ENCODE measurements around the gene ZNF362.
A peak's percentile ranks its signal among the peaks of the same experiment; 100 is the strongest.
"Not testable (repeated sequence)": the region's sequence is repeated elsewhere in the genome, so short reads cannot be mapped to it uniquely, and the experiment has no call there.

Gene ZNF362

DNA sequence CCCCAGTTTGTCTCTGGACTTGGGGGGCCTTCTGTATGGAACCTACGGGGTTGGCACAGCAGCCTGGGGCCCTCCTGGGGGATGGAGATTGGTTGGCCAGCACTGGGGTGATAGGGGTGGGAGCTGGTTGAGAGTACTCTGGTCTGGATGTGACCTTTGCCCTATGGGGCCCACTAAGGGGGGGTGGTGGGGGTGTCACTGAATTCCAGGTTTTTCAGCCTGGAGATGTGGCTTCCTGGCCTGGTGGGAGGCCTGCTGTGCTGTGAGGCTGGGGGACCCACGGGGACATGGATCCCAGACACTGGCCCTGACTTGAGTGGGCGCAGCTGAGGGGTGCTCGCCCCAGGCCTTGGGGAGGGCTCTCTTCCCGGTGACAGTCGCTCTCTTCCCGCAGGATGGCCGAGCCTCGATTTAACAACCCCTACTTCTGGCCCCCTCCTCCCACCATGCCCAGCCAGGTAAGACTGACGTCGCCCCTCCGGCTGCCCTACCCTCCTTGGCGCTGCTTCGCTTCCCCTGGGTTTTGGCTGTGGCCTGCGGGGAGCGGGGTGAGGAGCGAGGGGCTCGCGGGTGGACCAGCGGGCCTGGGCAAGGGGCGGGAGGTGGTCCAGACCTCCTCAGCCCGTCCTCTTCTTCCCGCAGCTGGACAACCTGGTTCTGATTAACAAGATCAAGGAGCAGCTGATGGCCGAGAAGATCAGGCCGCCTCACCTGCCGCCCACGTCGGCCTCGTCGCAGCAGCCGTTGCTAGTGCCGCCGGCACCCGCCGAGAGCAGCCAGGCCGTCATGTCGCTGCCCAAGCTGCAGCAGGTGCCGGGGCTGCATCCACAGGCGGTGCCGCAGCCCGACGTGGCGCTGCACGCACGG is 19.6 kb downstream of the ZNF362 start:
- H3K27ac Mint-ChIP-seq = no peak overlapping the region
- no peaks in the 10 kb centered on the region for H3K27me3 Mint-ChIP-seq
- H3K36me3 Mint-ChIP-seq = peaks cover 21% of the 10 kb centered on the region
- H3K9me3 Mint-ChIP-seq = no peaks in the 10 kb centered on the region
- H3K4me1 Mint-ChIP-seq = peaks cover 30% of the 10 kb centered on the region
- H3K4me3 Mint-ChIP-seq = no peak overlapping the region
- ATAC-seq (ENCODE audit: low read depth) (no peak), DNase-seq (ENCODE audit: low spot score in 2 of 2) (no peak)

DNA sequence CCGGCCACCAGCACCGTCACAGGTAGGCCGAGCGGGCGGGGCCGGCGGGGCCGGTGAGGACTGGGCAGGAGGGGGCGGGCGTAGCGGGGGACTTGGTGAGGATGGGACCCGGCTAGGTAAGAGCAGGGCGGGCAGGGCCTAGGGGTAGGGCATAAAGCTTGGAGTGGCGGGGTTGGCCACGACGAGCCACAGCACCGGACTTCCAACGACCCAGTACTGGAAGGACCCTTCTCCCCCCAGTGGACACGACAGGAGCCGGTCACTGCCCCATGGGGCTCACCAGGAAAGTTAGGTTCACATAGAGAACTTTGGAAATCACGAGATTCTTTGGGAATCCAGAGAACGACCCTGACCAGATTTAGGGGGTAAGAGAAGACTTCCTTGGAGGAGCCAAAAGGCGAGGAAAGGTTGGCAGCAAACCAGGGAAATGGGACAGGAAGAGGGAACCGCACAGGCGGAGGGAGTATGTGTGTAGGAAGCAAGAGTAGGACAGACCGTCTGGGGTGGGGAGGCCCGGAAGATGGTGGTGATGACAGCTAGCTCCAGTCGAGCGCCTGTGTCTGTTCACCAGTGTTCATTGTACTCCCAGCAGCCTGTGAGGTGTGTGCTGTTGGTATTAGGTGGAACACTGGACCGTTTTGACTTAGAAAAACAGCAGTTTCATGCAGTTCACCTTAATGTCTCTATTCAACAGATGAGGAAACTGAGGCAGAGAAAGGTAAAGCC is 20.4 kb downstream of the ZNF362 start:
- Mint-ChIP-seq H3K27me3 (no peaks in the 10 kb centered on the region), H3K4me1 (peaks cover 22% of the 10 kb centered on the region), H3K36me3 (peaks cover 19% of the 10 kb centered on the region), H3K27ac (peak overlapping the region; percentile 40), H3K4me3 (no peak overlapping the region), H3K9me3 (no peaks in the 10 kb centered on the region)
- no peak for DNase-seq (ENCODE audit: low spot score in 2 of 2)
- ATAC-seq (ENCODE audit: low read depth) = no peak

DNA sequence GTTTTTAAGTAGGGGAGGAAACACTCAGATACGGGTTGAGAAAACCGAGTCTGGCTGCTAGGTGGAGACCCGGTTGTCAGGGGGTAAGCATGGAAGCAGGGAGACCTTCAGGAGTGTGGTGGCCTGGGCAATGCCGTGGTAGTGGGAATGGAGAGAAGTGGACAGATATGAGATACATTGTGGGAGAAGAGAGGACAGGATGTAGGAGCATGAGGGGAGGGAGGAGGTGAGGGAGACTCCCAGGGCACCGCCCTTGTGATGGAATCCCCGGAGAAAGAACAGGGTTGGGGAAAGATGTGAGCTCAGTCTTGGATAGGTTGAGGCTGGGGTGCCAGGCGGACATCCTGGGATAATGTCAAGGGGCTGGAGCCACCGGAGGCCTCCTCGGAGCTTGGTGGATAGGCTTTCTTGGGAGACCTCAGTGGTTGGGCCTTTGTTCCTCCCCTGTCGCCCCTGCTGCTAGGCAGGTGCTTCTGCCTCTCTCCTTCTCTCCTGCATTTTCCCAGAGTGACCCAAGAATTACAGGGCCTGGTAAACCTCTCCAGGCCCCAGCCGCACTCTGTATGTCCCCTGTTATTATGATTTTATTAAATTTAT is 21.3 kb downstream of the ZNF362 start:
- peak overlapping the region; percentile 13 for H3K27ac Mint-ChIP-seq

DNA sequence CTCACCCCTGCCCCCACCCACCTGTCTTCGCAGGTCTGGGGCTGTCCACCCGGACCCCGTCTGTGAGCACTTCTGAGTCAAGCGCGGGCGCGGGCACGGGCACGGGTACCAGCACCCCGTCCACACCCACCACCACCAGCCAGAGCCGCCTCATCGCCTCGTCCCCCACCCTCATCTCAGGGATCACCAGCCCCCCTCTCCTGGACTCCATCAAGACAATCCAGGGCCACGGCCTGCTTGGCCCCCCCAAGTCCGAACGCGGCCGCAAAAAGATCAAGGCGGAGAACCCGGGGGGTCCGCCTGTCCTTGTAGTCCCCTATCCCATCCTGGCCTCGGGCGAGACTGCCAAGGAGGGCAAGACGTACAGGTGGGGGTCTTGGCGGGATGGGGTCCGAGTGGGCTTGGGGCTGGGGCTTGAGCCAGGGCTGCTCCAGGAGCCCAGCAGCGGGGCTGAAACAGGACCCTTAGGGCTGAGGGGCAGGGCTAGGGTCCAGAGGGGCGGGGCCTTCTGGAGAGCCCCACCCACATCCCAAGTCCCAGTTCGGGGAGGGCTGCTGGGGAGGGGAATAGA is 23.9 kb downstream of the ZNF362 start:
- Mint-ChIP-seq H3K9me3 (no peaks in the 10 kb centered on the region), H3K27ac (no peak overlapping the region), H3K36me3 (peaks cover 32% of the 10 kb centered on the region), H3K4me1 (no peaks in the 10 kb centered on the region), H3K4me3 (no peak overlapping the region), H3K27me3 (no peaks in the 10 kb centered on the region)
- DNase-seq (ENCODE audit: low spot score in 2 of 2) (no peak), ATAC-seq (ENCODE audit: low read depth) (no peak)

More for the DNA sequence above, 21.3 kb downstream of the ZNF362 start:
- H3K36me3 Mint-ChIP-seq = peaks cover 27% of the 10 kb centered on the region
- no peaks in the 10 kb centered on the region for H3K9me3 Mint-ChIP-seq
- DNase-seq (ENCODE audit: low spot score in 2 of 2) = no peak
- H3K27me3 Mint-ChIP-seq = no peaks in the 10 kb centered on the region
- ATAC-seq (ENCODE audit: low read depth) = no peak
- H3K4me1 Mint-ChIP-seq = peaks cover 17% of the 10 kb centered on the region
- no peak overlapping the region for H3K4me3 Mint-ChIP-seq

DNA sequence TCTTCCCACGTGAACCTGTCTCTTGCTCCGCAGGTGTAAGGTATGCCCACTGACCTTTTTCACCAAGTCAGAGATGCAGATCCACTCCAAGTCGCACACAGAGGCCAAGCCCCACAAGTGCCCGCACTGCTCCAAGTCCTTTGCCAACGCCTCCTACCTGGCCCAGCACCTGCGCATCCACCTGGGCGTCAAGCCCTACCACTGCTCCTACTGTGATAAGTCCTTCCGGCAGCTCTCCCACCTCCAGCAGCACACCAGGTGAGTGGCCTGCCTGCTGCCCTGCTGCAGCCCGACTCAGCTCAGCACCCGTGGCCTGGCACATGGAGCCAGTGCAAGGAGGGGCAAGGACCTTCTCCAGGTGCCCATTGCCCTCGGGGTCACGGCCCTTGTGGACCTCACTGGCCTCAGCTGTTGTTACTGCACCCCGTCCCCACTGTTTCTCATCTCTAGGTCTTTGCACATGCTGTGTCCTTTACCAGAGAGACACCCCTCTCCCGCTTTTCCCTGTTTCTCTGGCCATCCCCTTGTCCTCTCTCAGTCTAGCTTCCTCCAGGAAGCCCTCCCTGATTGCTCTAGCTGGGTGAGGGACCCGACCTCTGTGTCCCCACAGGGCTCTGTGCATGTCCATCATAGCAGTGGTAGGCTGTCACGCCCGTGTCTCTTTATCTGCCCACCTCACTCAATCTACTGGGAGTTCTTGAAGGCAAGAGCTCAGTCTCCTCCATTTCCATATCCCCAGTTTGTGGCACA is 25.4 kb downstream of the ZNF362 start:
- peaks cover 37% of the 10 kb centered on the region for H3K36me3 Mint-ChIP-seq
- no peak overlapping the region for H3K27ac Mint-ChIP-seq
- no peak for DNase-seq (ENCODE audit: low spot score in 2 of 2)
- no peaks in the 10 kb centered on the region for H3K4me1 Mint-ChIP-seq
- H3K4me3 Mint-ChIP-seq = no peak overlapping the region
- no peaks in the 10 kb centered on the region for H3K9me3 Mint-ChIP-seq
- no peaks in the 10 kb centered on the region for H3K27me3 Mint-ChIP-seq
- no peak for ATAC-seq (ENCODE audit: low read depth)

DNA sequence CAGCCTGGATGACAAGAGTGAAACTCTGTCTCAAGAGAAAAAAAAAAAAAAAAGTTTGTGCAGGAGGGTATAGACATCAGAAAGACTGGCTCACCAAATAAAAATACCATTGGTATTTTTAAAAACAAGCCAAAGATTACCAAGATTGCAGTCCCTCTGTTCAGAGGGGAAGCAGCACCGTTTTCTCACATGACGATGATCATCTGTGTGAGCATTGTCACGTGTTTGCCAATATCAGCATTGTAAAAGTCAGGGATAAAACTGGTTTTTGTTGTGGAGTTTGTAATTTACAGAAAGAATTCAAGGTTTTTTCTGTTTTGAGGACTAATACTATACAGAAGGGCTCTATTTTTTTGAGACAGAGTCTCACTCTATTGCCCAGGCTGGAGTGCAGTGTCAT is 26.5 kb downstream of the ZNF362 start:
- H3K4me3 Mint-ChIP-seq = no peak overlapping the region
- no peak for ATAC-seq (ENCODE audit: low read depth)
- no peaks in the 10 kb centered on the region for H3K4me1 Mint-ChIP-seq
- peaks cover 33% of the 10 kb centered on the region for H3K36me3 Mint-ChIP-seq
- DNase-seq (ENCODE audit: low spot score in 2 of 2) = no peak
- H3K27me3 Mint-ChIP-seq = no peaks in the 10 kb centered on the region
- H3K27ac Mint-ChIP-seq = no peak overlapping the region
- no peaks in the 10 kb centered on the region for H3K9me3 Mint-ChIP-seq

DNA sequence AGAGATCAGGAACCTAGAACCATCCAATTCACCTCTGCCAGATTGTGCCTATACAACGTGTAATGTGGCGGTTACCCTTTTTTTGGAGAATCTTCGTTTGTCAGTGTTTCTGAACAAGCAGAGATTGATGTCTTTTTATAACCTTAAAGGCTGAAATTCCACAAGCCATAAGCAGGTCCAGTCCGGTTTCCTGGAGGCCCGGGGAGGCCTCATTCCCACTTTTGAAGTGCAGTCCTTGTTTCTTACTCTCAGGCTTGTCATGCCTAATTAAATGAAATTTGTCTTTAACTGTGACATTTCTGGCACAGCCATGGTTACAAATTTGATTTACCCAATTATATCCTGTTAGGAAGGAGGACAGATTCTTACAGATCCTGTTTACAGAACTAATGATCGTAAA is 27.8 kb downstream of the ZNF362 start:
- H3K27ac Mint-ChIP-seq = no peak overlapping the region
- peaks cover 37% of the 10 kb centered on the region for H3K36me3 Mint-ChIP-seq
- no peak for DNase-seq (ENCODE audit: low spot score in 2 of 2)
- H3K27me3 Mint-ChIP-seq = no peaks in the 10 kb centered on the region
- no peaks in the 10 kb centered on the region for H3K4me1 Mint-ChIP-seq
- ATAC-seq (ENCODE audit: low read depth) = no peak
- H3K4me3 Mint-ChIP-seq = no peak overlapping the region
- H3K9me3 Mint-ChIP-seq = no peaks in the 10 kb centered on the region

DNA sequence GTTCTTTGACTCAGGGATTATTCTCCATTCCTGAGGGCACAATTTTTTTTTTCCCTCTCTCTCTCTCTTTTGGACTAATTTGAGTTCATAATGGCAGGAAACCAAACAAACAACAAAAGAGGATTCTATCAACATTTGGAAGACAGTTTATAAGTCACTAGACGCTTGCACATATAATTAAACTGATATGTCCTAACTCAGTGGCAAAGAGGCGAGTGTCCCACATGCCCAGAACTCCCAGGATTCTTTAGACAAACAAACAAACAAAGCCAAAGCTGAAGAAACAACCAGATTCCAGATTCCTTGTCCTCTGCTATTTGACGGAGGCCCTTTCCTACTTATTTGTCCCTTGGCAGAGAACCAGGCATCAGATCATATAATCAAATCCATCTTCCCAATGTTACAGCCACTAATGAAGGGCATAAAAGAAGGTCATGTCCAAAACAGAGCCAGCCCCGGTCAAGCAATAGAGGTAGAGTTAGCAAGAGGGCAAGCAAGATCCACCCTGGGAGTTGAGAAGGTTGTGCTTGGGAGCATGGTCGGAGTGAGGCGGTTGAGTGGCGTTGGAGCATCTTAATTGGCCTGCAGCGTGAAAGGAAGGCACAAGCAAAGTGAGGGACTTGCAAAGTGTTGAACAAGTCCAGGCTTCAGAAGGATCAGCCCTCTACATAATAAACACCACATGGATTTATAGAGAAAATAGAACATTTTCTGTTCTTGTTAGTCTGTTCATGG is 30.3 kb downstream of the ZNF362 start:
- Mint-ChIP-seq H3K27me3 (no peaks in the 10 kb centered on the region), H3K9me3 (peaks cover 2% of the 10 kb centered on the region), H3K4me3 (no peak overlapping the region), H3K27ac (no peak overlapping the region), H3K4me1 (no peaks in the 10 kb centered on the region), H3K36me3 (peaks cover 40% of the 10 kb centered on the region)
- DNase-seq (ENCODE audit: low spot score in 2 of 2) = no peak
- no peak for ATAC-seq (ENCODE audit: low read depth)

DNA sequence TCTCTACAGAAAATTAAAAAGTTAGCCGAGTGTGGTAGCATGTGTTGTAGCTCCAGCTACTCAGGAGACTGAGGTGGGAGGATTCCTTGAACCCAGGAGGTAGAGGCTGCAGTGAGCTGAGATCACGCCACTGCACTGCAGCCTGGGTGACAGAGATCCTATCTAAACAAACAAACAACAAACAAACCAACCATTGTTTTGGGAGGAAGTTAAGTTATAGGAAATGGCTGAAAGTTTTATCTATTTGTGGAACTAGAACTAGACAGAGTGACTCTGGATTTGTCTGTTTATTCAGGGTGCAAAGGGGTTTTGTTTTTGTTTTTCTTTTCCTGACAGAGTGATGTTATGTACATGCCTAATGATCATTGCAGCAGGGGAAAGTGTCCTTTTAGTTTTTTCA is 31.0 kb downstream of the ZNF362 start:
- peaks cover 2% of the 10 kb centered on the region for H3K9me3 Mint-ChIP-seq
- no peaks in the 10 kb centered on the region for H3K4me1 Mint-ChIP-seq
- H3K27me3 Mint-ChIP-seq = no peaks in the 10 kb centered on the region
- no peak overlapping the region for H3K27ac Mint-ChIP-seq
- peaks cover 34% of the 10 kb centered on the region for H3K36me3 Mint-ChIP-seq
- no peak for DNase-seq (ENCODE audit: low spot score in 2 of 2)
- ATAC-seq (ENCODE audit: low read depth) = no peak
- no peak overlapping the region for H3K4me3 Mint-ChIP-seq

DNA sequence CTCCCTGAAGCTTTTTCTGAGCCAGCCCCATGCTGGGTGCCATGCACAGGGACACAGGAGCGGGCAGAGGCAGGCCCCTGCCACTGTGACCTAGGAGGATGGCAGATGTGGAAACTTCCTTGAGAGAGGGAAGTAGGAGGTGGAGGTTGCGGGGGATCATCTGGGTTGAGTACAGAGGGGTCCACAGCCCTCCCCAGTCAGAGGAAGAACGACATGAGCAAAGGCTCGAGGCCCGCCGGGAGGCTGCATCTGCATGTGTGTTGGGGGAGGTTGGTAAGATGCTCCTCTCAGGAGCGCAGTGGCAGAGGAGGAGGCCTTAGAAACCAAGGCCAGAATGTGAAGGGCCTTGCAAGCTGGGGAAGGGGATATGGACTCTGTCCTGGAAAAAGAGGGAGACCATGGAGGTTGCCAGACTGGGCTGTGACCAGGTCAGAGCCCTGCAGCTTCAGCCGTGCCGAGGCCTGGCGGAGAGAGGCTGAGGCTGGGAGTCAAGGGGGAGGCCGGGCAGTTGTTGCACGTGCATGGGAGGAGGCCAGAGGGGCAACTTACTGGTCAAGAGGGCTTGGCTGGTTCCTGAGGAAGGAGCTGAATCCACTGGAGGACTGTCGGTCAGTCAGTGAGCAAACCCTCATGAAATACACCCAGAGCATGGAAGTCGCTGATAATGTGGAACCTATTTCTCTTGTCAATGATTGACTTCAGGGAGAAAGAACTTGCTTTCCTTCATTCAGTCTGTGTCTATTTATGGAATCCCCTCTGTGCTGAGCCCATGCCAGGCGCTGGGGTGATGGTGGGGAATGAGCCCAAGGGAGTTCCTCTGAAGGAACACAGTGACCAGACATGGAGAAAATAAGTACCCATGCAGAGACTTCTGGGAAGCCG is 32.9 kb downstream of the ZNF362 start:
- Mint-ChIP-seq H3K36me3 (peaks cover 26% of the 10 kb centered on the region), H3K27me3 (no peaks in the 10 kb centered on the region), H3K9me3 (peaks cover 2% of the 10 kb centered on the region), H3K4me3 (no peak overlapping the region), H3K4me1 (peaks cover 3% of the 10 kb centered on the region), H3K27ac (no peak overlapping the region)
- ATAC-seq (ENCODE audit: low read depth) = no peak
- no peak for DNase-seq (ENCODE audit: low spot score in 2 of 2)

DNA sequence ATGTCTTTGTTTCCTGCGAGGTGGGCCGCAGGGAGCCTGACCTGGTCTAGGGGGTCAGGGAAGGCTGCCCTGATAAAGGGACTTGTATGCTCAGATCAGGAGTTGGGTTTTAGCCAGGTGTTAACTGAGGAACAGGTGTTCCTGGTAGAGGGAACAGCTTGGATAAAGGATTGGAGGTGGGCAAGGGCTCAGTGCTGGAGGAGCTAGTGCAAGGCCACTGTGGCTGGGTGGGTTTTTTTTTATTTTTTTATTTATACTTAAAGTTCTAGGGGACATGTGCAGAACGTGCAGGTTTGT is 33.5 kb downstream of the ZNF362 start:
- no peak for ATAC-seq (ENCODE audit: low read depth)
- Mint-ChIP-seq H3K36me3 (peaks cover 28% of the 10 kb centered on the region), H3K4me1 (peaks cover 3% of the 10 kb centered on the region), H3K4me3 (no peak overlapping the region), H3K9me3 (peaks cover 2% of the 10 kb centered on the region), H3K27me3 (no peaks in the 10 kb centered on the region), H3K27ac (no peak overlapping the region)
- DNase-seq (ENCODE audit: low spot score in 2 of 2) = no peak

DNA sequence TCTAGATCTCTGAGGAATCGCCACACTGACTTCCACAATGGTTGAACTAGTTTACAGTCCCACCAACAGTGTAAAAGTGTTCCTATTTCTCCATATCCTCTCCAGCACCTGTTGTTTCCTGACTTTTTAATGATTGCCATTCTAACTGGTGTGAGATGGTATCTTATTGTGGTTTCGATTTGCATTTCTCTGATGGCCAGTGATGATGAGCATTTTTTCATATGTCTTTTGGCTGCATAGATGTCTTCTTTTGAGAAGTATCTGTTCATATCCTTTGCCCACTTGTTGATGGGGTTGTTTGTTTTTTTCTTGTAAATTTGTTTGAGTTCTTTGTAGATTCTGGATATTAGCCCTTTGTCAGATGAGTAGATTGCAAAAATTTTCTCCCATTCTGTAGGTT is 34.3 kb downstream of the ZNF362 start:
- not testable (repeated sequence) for H3K27ac Mint-ChIP-seq; DNase-seq (ENCODE audit: low spot score in 2 of 2); H3K9me3 Mint-ChIP-seq; H3K4me1 Mint-ChIP-seq; ATAC-seq (ENCODE audit: low read depth); H3K4me3 Mint-ChIP-seq; H3K27me3 Mint-ChIP-seq
- peaks cover 31% of the 10 kb centered on the region for H3K36me3 Mint-ChIP-seq
